Dermis blood vessel endothelial cell (primary cell): ENCODE results near the gene PRAMEF18. TPM values are rescaled to one million over a fixed set of nuclear protein-coding genes. Genes with fewer than 3 reads are reported as not detected.
"Not testable (repeated sequence)": the region's sequence is repeated elsewhere in the genome, so short reads cannot be mapped to it uniquely, and the experiment has no call there.

Experiments used
- DNase-seq: peaks from one replicate; pipeline ENCODE4 v3.0.0; 2010
- total RNA-seq: library from RNA; depleted of rRNA; stranded (reverse); fragments of >200 nt; gene quantifications from 2 replicates; pipeline ENCODE4 v1.2.3, GENCODE V29; 2014

The PRAMEF18 gene, protein sequence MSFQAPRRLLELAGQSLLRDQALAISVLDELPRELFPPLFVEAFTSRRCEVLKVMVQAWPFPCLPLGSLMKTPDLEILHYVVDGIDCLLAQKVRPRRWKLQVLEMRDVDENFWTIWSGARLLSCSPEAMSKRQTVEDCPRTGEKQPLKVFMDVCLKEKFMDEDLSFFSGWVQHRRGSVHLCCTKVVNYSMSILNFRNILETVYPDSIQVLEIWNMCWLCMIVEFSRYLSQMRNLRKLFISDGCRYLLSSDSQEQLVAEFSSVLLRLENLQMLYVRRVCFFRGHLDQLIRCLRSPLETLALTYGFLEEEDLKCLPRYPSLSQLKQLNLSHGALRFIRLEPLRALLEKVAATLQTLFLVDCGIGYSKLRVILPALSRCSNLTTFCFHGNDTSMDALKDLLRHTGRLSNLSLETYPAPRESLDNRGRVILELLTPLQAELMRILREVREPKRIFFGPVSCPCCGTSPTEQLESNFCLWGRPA
- total RNA-seq, result not detected in 2 replicates

DNA sequence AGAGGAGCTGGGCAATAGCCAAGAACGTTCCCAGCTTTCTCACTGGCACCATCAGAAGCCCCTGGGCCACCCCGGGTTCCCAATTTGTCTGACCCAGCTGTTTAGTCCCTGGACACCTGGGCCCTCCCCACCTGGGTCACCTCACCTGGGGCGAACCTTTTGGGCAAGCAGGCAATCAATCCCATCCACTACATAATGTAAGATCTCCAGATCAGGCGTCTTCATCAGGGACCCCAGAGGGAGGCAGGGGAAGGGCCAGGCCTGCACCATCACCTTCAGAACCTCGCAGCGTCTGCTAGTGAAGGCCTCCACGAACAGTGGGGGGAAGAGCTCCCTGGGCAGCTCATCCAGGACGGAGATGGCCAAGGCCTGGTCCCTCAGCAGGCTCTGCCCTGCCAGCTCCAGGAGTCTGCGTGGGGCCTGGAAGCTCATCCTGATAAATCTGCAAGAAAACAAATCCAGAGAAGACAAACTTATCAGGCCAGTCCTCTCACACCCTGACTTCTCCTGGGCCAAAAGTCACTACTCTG lies at the start of gene PRAMEF18:
Gene PRAMEF18, minus strand, starts transcription at position 480 of the 530 bp plus-strand sequence. Its CDS starts 48 bp downstream, at position 432.
- DNase-seq, result not testable (repeated sequence)

DNA sequence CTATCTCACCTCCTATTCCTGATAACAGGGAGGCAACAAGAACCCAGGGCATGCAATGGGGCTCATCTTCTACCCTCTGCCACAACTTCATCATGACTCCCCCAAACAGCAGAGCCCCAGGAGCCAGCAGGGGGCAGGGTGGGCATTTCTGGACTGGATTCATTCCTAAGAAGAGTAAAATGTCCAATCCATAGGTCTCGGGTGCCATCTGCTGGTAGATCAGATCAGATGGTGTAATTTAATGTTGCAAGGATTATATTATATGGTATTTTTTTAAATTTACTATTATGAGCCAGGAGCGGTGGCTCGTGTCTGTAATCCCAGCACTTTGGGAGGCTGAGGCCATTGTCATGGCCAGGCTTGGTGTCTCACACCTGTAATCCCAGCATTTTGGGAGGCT lies 39.2 kb upstream of the PRAMEF18 start:
- DNase-seq, result not testable (repeated sequence)

DNA sequence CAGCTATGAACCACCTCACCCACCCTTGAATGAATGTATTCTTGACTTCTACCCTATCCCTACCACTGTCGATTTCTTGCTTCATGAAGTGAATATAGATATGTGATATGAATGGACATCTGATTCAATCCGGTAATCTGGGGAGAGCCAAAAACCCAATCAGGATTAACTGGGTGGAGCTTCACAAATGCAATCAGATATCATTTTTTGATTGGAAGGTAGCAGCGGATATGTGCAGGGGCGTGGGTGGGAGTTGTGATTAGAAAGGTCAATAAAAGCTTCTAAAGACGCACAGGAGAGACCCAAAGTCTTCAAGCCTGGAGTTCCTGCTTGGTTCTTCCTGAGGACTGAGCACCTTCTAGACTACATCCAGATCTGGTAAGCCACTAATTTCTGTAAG lies 27.9 kb upstream of the PRAMEF18 start, which contains the start of gene PRAMEF5:
Gene PRAMEF5, plus strand, starts transcription at position 301 of the 400 bp plus-strand sequence. CDS start 5,071 bp downstream, outside the sequence.
- not testable (repeated sequence) for DNase-seq

DNA sequence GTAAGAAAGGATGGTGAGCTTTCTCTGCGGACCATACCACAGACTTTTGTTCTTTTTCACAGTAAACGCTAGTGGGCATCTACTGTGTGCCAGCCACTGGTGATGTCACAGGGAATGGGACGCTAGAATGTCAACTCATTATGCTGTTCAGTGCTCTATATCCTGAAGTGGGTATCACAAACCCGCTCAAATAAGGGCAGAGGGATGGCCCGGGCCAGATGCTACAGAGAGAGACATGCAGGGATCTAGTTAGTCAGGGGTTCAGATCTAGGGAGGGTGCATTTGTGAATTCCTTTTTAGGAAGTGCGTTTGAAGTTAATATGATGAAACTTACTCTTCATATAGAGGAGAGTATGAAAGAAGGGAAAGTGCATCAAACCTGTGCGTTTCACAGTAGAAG lies 21.2 kb upstream of the PRAMEF18 start:
- not testable (repeated sequence) for DNase-seq

DNA sequence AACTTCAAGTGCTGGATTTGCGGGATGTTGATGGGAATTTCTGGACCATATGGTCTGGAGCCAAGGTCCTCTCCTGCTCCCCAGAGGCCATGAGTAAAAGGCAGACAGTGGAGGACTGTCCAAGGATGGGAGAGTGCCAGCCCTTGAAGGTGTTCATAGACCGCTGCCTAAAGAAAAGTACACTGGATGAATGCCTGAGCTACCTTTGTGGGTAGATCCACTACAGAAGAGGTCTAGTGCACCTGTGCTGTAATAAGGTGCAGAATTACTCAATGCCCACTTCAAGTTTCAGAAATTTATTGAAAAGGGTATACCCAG lies 20.6 kb upstream of the PRAMEF18 start:
- DNase-seq, result not testable (repeated sequence)

DNA sequence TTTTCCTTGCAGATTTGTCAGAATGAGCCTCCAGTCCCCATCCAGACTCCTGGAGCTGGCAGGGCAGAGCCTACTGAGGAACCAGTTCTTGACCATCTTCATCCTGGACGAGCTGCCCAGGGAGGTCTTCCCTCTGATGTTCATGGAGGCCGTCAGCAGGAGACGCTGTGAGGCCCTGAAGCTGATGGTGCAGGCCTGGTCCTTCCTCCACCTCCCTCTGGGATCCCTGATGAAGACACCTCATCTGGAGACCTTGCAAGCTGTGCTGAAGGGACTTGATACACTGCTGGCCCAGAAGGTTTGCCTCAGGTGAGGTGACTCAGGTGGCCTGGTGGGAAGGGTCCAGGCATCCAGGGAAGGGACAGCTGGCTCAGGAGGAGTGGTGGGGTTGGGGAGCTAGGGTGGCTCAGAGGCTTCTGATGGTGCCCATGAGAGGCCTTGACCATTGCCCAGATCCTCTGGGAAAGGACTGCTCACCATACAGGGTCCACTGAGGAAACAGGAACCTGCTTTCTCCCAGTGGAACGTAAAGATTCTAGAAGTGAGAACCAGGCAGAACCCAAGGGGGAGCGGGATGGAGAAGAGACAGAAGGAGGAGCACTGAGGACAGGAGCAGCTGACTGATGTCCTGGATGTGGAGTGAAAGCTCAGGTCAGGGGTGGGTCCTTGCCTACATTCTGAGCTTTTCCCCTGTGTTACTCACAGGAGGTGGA lies 20.0 kb upstream of the PRAMEF18 start:
- DNase-seq, result not testable (repeated sequence)

DNA sequence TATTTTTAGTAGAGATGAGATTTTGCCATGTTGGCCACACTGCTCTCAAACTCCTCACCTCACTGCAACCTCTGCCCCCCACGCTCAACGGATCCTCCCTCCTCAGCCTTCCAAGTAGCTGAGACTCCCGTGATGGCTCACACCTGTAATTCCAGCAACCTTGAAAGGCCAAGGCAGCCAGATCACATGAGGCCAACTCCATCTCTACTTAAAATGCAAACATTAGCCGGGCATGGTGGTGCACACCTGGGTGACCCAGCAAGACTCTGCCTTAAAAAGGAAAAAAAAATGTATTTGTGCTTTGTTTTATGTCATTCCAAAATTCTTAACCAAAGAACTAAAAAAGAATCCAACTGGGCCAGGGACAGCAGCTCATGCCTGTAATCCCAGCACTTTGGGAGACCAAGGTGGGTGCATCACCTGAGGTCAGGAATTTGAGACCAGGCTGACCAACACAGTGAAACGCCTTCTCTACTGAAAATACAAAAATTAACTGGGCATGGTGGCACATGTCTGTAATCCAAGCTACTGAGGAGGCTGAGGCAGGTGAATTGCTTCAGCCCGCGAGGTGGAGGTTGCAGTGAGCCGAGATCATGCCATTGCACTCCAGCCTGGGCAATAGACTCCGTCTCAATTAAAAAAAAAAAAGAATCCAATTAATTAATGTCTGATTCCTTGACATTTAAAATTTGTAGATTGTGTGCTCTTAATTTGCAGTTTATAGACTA lies 17.7 kb upstream of the PRAMEF18 start:
- DNase-seq, result not testable (repeated sequence)

DNA sequence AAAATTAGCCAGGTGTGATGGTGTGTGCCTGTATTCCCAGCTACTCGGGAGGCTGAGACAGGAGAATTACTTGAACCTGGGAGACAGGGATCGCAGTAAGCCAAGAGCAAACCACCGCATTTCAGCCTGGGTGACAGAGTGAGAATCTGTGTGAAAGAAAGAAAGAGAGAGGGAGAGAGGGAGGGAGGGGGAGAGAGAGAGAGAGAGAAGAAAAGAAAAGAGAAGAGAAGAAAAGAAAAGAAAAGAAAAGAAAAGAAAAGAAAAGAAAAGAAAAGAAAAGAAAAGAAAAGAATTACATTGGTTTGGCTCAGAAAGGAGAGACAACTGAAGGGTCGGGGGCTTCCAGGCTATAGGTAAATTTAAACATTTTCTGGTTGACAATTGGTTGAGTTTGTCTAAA lies 13.7 kb upstream of the PRAMEF18 start:
- not testable (repeated sequence) for DNase-seq

DNA sequence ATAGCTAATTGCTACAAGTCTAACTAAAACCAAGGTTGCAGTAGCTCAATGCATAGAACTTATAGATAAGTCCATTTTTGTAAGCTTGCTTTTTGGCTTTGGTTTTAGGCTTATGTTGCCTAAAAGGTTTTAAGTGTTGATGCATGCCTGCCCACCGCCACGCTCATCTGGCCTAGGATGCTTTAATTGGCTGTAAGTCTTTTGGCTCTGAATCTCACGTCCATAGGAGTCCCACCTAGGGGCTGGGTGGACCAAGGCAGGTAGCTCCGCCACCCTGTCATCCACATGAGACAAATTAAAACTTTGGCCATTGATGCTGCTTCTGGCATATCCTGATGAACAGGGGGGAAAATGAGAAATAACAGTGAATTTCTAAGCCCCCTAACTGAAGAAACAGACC lies 11.6 kb upstream of the PRAMEF18 start:
- DNase-seq, result not testable (repeated sequence)

DNA sequence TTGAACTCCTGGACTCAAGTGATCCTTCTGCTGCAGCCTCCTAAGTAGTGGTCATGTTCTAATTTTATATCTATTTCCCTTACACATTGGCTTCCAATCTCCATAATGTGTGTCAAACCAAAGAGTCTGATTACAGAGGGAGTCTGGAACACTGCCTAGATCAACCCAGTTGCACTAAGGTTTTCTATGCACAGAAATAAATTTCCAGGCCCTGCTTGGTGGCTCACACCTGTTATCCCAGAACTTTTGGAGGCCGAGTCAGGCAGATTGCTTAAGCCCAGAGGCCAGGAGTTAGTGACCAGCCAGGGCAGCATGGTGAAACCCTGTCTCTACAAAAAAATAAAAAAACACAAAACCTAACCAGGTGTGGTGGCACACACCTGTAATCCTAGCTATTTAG lies 8.1 kb upstream of the PRAMEF18 start:
- not testable (repeated sequence) for DNase-seq

DNA sequence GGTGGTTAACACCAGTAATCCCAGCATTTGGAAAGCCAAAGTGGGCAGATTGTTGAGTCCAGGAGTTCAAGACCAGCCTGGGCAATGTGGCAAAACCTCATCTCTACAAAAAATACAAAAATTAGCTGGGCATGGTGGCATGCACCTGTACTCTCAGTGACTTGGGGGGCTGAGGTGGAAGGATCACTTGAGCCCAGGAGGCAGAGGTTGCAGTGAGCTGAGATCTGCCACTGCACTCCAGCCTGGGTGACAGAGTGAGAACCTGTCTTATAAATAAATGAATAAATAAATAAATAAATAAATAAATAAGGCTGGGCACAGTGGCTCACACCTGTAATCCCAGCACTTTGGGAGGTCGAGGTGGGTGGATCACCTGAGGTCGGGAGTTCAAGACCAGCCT lies 6.1 kb upstream of the PRAMEF18 start:
- not testable (repeated sequence) for DNase-seq

DNA sequence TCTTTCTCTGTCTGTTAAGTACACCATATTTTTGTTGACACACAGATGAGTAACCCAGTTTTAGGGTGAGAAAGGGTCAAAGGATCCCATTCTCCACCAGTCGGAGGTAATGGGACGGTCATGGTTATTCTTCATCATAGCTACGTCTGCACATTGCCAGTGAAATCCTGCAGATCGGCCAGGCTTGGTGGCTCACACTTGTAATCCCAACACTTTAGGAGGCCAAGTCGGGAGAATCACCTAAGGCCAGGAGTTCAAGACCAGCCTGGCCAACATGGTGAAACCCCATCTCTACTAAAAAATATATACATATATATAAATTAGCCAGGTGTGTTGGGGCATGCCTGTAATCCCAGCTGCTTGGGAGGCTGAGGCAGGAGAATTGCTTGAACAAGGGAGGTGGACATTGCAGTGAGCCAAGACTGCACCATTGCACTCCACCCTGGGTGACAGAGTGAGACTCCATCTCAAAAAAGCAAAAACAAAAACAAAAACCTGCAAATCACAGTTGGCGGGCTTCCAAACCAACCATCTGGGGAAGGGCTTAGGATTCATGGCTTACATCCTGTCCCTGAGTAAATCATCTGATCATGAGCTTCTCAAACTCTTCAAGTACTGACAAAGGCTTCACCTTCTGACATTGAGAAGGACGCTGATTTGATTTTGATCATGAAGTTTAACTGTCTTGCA lies 5.3 kb upstream of the PRAMEF18 start:
- not testable (repeated sequence) for DNase-seq

DNA sequence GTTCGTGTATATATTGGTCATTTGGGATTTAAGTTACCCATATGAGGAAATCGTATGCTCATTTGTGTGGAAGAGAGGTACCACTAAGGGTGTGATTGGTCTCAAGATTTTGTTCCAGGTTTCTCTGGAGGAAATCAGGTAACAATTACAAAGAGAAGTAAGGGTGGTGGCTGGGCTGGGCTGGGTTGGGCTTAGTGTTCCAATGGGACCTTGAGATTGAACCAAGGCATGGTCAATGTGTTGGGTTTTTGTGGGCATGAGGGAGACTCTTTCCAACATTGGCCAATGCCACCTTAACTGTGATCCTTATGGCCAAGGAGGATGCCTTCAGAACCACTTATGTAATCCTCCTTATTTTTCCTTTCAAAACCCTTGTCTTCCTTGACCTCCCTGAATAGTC lies 4.6 kb upstream of the PRAMEF18 start:
- DNase-seq, result not testable (repeated sequence)

DNA sequence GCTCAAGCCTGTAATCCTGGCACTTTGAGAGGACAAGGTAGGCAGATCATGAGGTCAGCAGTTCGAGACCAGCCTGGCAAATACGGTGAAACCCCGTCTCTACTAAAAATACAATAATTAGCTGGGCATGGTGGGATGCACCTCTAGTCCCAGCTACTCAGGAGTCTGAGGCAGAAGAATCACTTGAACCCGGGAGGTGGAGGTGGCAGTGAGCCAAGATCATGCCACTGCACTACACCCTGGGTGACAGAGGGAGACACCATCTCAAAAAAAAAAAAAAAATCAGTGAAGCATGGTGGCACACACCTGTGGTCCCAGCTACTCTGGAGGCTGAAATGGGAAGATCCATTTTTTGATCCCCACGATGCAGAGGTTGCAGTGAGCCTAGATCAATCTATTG lies 4.1 kb upstream of the PRAMEF18 start:
- DNase-seq, result not testable (repeated sequence)

DNA sequence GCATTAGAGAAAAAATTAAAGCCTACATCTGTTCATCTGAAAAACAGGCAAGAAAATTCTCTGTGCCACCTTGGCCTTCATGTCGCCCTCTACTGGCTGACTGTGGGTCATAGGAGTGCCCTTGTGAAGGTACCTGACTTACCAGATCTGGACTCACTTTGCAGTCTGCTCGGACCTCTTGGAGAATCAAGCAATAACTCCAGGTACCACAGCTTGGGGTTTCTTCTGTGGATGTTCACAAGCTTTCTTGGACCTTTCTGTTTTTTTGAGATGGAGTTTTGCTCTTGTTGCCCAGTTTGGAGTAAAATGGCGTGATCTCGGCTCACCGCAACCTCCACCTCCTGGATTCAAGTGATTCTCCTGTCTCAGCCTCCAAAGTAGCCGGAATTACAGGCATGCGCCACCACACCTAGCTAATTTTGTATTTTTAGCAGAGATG lies 2.4 kb upstream of the PRAMEF18 start:
- DNase-seq, result no peak

DNA sequence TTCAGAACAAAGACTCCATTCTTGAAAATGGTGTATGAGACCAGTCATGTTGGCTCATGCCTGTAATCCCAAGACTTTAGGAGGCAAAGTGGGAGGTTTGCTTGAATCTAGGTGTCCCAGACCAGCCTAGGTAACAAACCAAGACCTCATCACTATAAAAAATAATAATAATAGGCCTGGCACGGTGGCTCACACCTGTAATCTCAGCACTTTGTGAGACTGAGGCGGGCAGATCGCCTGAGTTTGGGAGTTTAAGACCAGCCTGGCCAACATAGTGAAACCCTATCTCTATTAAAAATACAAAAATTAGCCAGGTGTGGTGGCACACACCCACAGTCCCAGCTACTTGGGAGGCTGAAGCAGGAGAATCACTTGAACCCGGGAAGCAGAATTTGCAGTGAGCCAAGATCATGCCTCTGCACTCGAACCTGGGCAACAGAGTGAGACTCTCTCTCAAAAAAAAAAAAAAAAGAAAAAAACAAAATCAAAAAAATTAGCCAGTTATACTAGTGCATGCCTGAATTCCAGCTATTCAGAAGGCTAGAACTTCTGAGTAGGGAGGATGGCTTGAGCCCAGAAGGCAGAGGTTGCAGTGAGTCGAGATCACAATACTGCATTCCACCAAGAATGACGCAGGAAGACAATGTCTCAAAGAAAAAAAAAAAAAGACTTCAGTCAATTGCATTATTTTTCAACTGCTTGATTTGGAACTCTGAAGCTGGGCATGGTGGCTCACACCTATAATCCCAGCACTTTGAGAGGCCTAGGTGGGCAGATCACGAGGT lies 1.5 kb upstream of the PRAMEF18 start:
- not testable (repeated sequence) for DNase-seq

DNA sequence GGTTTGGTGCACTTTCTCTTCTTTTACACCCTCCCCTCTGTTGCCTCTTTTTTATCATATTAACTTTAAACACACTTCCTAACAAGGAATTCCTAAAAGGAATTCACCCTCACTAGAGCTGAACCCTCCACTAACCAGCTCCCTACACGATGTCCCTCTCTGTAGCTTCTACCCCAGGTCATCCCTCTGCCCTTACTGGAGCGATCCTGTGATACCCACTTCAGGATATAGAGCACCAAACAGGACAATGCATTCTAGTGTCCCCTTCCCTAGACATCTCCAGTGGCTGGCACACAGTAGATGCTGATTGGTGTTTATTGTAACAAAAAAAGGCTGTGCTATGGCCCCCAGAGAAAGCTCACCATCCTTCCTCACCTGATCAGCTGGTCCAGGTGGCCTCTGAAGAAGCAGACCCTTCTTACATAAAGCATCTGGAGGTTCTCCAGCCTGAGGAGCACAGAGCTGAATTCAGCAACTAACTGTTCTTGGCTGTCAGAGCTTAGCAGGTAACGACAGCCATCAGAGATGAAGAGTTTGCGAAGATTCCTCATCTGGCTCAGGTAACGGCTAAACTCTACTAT lies 1.4 kb downstream of the PRAMEF18 start:
- no peak for DNase-seq

DNA sequence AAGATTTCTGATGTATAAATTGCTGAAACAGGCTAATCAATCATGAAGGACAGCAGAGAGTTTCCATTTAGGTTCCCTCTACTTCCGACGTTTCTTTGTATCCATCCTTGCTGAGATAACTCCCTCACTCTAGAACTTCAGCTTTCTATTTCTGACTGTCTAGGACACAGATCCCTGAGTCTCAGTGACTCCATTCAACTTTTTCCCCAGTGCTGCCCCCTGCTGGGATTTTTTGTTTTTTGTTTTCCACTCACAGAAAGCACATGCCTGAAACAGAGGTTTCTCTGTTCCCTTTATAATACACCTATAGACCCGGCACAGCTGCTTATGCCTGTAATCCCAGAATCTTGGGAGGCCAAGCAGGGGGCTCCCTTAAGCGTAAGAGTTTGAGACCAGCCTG lies 3.2 kb downstream of the PRAMEF18 start:
- DNase-seq, result not testable (repeated sequence)

DNA sequence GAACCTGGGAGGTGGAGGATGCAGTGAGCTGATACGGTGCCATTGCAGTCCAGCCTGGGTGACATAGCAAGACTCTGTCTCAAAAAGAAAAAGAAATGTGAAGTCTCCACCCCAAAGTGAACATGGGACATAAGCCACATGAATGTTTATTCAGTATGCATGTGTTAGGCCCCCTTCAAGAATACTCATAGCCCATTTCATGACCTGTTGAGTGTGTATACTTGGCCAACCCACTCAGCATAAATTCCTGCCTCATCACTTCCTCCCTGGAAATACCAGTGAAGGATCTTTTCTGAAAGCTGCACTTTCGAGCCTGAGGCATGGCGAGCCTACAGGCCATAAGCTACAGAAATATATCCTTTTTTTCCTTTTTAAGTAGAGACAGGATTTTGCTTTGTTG lies 6.8 kb downstream of the PRAMEF18 start:
- not testable (repeated sequence) for DNase-seq

DNA sequence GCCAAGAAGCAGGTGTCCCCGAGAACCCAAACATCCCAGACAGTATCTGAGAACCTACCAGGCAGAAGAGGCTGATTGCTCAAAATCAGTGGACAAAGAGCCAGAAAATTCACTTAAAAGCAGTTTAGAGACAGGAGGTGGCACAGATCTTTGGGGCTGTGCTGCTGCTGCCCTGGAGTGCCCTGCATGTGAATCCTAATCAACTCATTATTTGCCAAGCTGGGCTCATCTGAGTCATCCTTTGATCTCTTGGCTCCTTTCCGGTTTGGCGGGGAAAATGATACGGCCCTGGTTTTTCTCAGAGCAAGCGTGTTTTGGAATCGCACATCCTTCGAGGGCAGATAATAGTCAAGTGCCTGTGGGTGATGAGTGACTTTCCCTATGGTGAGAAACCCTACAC lies 9.3 kb downstream of the PRAMEF18 start:
- DNase-seq, result not testable (repeated sequence)

DNA sequence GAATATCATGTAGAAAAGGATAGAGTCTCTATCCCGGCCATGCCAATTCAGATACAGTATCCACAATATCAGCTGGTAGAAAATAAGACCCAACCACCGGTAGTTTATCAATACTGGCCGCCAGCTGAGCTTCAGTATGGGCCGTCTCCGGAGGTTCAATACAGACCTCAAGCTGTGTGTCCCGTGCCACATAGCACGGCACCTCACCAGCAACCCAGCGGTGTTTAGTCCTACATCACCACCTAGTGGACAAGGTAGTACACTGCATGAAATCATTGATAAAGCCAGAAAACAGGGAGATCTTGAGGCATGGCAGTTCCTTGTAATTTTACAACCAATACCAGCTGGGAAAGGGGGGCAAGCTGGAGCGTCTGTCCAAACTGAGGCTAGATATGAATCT lies 17.2 kb downstream of the PRAMEF18 start:
- DNase-seq, result not testable (repeated sequence)
